ENCODE data around the gene LFNG.
A peak's percentile ranks its signal among the peaks of the same experiment; 100 is the strongest.

Gene LFNG, protein sequence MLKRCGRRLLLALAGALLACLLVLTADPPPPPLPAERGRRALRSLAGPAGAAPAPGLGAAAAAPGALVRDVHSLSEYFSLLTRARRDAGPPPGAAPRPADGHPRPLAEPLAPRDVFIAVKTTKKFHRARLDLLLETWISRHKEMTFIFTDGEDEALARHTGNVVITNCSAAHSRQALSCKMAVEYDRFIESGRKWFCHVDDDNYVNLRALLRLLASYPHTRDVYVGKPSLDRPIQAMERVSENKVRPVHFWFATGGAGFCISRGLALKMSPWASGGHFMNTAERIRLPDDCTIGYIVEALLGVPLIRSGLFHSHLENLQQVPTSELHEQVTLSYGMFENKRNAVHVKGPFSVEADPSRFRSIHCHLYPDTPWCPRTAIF

DNA sequence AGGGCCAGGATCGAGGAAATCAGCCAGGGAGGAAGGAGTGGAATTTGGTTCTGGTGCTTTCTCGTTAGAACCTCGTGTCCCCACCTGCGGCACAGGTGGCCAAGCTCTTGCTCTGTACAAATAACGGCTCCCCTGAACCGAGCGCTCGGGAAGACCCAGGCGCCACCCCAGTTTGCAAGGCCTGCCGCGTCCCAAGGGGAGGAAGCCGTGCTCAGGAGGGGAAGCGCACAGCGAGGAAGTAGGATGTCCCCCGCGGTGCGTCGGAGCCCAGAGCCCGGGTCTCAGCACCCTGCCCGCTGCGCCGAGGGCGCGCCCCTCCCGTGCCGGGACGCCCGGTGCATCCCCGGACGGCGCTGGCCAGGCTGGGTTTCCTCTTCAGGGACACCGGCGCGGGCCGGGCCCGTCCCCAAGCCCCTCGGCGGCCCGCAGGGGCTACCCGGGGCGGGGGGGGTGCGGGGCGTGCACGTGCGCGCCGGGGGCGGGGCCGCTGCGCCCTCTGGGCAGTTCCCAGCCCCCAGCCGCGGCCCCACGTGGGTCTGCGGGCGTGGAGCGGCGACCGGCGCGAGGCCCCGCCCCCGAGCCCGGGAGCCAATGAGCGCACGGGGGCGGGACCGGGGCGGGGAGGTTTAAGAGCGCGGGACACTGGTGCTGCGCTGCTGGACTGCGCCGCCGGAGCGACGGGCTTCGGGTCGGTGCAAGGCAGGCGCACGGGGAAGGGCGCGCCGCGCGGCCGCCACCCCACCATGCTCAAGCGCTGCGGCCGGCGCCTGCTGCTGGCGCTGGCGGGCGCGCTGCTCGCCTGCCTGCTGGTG is at the start of gene LFNG:
Gene LFNG, plus strand, starts transcription at position 656 of the 812 bp plus-strand sequence. Its CDS starts 88 bp downstream, at position 744.
- H3K4me1 ChIP-seq (ENCODE audit: control insufficient read depth in 5 of 5, insufficient read depth in 5 of 5, low read length in 5 of 5): peaks cover 3 to 55% (median 53%) of the 10 kb centered on the region in 5 donors
- H3K9ac ChIP-seq (ENCODE audit: low read length in 5 of 5): peak within 1 kb of the TSS; percentile 7 to 77 (median 46)

DNA sequence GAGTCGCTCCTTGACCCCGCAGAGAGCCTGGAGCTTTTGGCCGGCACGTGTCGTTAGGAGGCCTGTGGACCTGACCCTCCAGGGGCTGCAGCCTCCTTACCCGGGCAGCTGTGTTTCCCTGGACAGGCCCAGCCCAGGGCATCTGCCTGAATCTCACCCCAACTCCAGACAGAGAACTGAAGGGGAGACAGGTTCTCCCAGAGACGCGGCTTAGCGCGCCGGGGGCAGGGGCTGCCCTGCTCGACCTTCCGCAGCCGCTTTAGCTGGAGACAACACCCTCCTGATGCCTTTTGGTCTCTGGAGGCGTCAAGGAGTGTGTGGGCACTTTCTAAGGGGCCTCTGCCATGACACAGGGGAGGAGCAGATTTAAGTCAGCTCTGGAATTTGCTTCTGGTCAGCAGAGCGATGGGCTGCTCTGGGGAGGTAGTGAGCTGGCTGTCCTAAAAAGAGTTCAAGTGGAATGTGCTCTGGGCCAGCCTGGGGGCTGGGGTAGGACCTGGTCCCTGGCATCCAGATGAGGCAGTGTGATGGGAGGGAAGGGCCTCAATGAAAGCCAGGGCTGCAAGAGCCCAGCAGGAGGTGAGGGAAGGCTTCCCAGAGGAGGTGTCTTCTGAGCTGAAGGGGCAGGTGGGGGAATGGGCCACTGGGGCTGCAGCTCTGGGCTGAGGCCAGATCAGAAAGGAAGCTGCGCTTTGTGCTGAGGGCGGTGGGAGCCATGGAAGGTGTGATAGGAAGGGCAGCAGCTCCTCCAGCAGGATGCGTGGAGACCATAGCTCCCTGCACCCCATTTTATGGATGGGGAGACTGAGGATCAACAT is 49.2 kb upstream of the LFNG start:
- Histone ChIP-seq H3K9me3 (ENCODE audit: control insufficient read depth in 5 of 5, low read length in 5 of 5) (no peaks in the 10 kb centered on the region), H3K4me3 (ENCODE audit: low read depth in 1 of 5, low read length in 5 of 5) (no peak overlapping the region), H3K36me3 (ENCODE audit: control insufficient read depth in 5 of 5, insufficient read depth in 5 of 5, low read length in 5 of 5) (no peaks in the 10 kb centered on the region), H3K9ac (ENCODE audit: low read length in 5 of 5) (no peak overlapping the region), H3K4me1 (ENCODE audit: control insufficient read depth in 5 of 5, insufficient read depth in 5 of 5, low read length in 5 of 5) (peaks cover 0 to 19% (median 12%) of the 10 kb centered on the region in 5 donors), H3K27ac (ENCODE audit: low read depth, low read length) (no peak overlapping the region), H3K27me3 (ENCODE audit: control insufficient read depth in 5 of 5, insufficient read depth in 4 of 5, low read length in 5 of 5) (peaks cover 0 to 2% (median 0%) of the 10 kb centered on the region in 5 donors)

More for the DNA sequence above, at the start of gene LFNG:
- peak within 1 kb of the TSS; percentile 83 to 95 (median 87) for H3K4me3 ChIP-seq (ENCODE audit: low read depth in 1 of 5, low read length in 5 of 5)
- H3K36me3 ChIP-seq (ENCODE audit: control insufficient read depth in 5 of 5, insufficient read depth in 5 of 5, low read length in 5 of 5): no peaks in the 10 kb centered on the region
- H3K27me3 ChIP-seq (ENCODE audit: control insufficient read depth in 5 of 5, insufficient read depth in 4 of 5, low read length in 5 of 5): no peaks in the 10 kb centered on the region
- no peaks in the 10 kb centered on the region for H3K9me3 ChIP-seq (ENCODE audit: control insufficient read depth in 5 of 5, low read length in 5 of 5)
- H3K27ac ChIP-seq (ENCODE audit: low read depth, low read length): peak within 1 kb of the TSS; percentile 81

DNA sequence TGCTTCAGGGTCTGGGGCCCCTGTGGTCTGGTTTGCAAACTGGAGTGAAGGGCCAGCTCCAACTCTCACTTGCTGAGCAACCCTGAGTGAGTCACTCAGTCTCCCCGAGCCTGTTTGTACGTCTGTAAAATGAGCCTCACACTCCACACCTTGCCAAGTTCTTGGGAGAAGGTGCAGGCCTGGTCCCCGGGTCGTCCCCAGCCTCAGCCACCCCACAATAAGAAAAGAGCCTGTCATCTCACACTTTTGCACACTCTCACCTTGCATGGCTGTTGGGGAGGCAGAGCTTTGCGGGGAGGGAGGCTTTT is 48.6 kb upstream of the LFNG start:
- Histone ChIP-seq H3K36me3 (ENCODE audit: control insufficient read depth in 5 of 5, insufficient read depth in 5 of 5, low read length in 5 of 5) (no peaks in the 10 kb centered on the region), H3K9ac (ENCODE audit: low read length in 5 of 5) (no peak overlapping the region), H3K27ac (ENCODE audit: low read depth, low read length) (no peak overlapping the region), H3K4me1 (ENCODE audit: control insufficient read depth in 5 of 5, insufficient read depth in 5 of 5, low read length in 5 of 5) (peaks cover 0 to 19% (median 12%) of the 10 kb centered on the region in 5 donors), H3K27me3 (ENCODE audit: control insufficient read depth in 5 of 5, insufficient read depth in 4 of 5, low read length in 5 of 5) (peaks cover 0 to 2% (median 0%) of the 10 kb centered on the region in 5 donors), H3K4me3 (ENCODE audit: low read depth in 1 of 5, low read length in 5 of 5) (no peak overlapping the region), H3K9me3 (ENCODE audit: control insufficient read depth in 5 of 5, low read length in 5 of 5) (no peaks in the 10 kb centered on the region)

- Histone ChIP-seq H3K4me1 (ENCODE audit: control insufficient read depth in 5 of 5, insufficient read depth in 5 of 5, low read length in 5 of 5) (peaks cover 0 to 19% (median 12%) of the 10 kb centered on the region in 5 donors), H3K27me3 (ENCODE audit: control insufficient read depth in 5 of 5, insufficient read depth in 4 of 5, low read length in 5 of 5) (peaks cover 0 to 2% (median 0%) of the 10 kb centered on the region in 5 donors), H3K4me3 (ENCODE audit: low read depth in 1 of 5, low read length in 5 of 5) (no peak overlapping the region), H3K9me3 (ENCODE audit: control insufficient read depth in 5 of 5, low read length in 5 of 5) (no peaks in the 10 kb centered on the region), H3K9ac (ENCODE audit: low read length in 5 of 5) (no peak overlapping the region), H3K36me3 (ENCODE audit: control insufficient read depth in 5 of 5, insufficient read depth in 5 of 5, low read length in 5 of 5) (no peaks in the 10 kb centered on the region), H3K27ac (ENCODE audit: low read depth, low read length) (no peak overlapping the region)
These were observed 48.2 kb upstream of the LFNG start for GRCh38 chr7:2471396-2471795.

DNA sequence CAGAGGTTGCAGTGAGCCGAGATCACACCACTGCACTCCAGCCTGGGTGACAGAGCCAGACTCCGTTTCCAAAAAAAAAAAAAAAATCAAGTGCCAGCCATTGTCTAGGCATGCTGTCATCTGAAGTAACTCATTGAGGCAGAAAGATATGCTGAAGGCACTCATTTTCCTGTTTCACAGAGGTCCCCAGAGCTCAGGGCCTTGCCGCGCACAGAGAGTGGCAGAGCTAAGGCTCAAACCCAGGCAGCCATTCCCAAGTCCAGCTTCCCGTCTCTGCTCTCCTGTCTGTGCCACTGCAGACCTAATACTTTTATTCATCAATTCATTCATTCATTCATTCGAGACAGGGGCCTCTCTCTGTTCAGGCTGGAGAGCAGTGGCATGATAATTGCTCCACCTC is 46.8 kb upstream of the LFNG start:
- H3K4me3 ChIP-seq (ENCODE audit: low read depth in 1 of 5, low read length in 5 of 5): no peak overlapping the region
- H3K4me1 ChIP-seq (ENCODE audit: control insufficient read depth in 5 of 5, insufficient read depth in 5 of 5, low read length in 5 of 5): peaks cover under 1 to 27% (median 20%) of the 10 kb centered on the region in 5 donors
- no peaks in the 10 kb centered on the region for H3K36me3 ChIP-seq (ENCODE audit: control insufficient read depth in 5 of 5, insufficient read depth in 5 of 5, low read length in 5 of 5)
- no peak overlapping the region for H3K9ac ChIP-seq (ENCODE audit: low read length in 5 of 5)
- H3K9me3 ChIP-seq (ENCODE audit: control insufficient read depth in 5 of 5, low read length in 5 of 5): no peaks in the 10 kb centered on the region
- no peak overlapping the region for H3K27ac ChIP-seq (ENCODE audit: low read depth, low read length)
- H3K27me3 ChIP-seq (ENCODE audit: control insufficient read depth in 5 of 5, insufficient read depth in 4 of 5, low read length in 5 of 5): peaks cover 0 to 3% (median 0%) of the 10 kb centered on the region in 5 donors

DNA sequence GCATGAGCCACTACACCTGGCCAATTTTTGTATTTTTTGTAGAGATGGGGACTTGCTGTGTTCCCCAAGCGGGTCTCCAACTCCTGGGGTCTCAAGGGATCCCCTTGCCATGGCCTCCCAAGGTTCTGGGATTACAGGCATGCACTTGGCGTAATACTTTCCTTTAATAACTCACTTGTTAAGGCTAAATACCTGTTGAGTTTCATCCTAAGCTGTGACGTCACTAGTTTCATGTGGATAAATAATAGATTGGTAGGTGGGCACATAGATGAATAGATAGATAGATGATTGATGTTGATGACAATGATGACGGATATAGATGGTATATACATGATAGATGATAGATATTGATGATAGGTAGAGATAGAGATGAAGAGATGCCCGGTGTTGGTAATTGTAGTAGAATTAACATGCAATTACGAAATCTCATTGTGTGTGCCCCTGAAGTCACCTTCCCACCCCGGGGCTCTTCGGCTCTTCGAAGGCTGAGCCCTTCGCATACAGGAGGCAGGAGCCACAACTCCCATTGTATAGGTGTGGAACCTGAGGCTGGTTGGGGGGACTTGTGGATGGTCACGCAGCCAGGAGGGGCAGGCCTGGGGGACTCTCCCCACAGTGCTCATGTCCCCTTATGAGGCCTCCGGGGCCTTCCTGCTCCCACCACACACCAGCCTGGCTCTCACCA is 45.9 kb upstream of the LFNG start:
- Histone ChIP-seq H3K27ac (ENCODE audit: low read depth, low read length) (no peak overlapping the region), H3K36me3 (ENCODE audit: control insufficient read depth in 5 of 5, insufficient read depth in 5 of 5, low read length in 5 of 5) (no peaks in the 10 kb centered on the region), H3K27me3 (ENCODE audit: control insufficient read depth in 5 of 5, insufficient read depth in 4 of 5, low read length in 5 of 5) (peaks cover 0 to 3% (median 0%) of the 10 kb centered on the region in 5 donors), H3K4me1 (ENCODE audit: control insufficient read depth in 5 of 5, insufficient read depth in 5 of 5, low read length in 5 of 5) (peaks cover 9 to 33% (median 27%) of the 10 kb centered on the region in 5 donors), H3K4me3 (ENCODE audit: low read depth in 1 of 5, low read length in 5 of 5) (no peak overlapping the region), H3K9ac (ENCODE audit: low read length in 5 of 5) (no peak overlapping the region), H3K9me3 (ENCODE audit: control insufficient read depth in 5 of 5, low read length in 5 of 5) (no peaks in the 10 kb centered on the region)

DNA sequence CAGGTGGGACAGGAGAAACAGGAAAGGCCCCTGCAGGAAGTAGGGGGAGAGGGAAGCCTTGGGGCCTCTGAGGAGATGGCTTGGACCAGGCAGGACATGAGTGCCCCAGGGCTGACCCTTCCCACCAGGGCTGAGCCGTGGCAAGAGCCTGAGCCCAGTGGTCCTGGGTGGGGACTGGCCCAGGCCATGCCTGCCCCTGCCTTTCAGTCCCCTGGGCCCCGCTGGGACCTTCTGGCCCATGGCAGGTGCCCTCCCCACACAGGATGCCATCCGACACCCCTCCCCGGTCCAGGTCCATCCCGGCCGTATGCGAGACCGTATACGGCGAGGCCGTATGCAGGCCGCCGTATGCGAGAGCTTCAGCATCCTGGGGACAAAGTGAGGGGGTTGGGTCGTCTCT is 45.4 kb upstream of the LFNG start:
- Histone ChIP-seq H3K36me3 (ENCODE audit: control insufficient read depth in 5 of 5, insufficient read depth in 5 of 5, low read length in 5 of 5) (no peaks in the 10 kb centered on the region), H3K4me3 (ENCODE audit: low read depth in 1 of 5, low read length in 5 of 5) (no peak overlapping the region), H3K9me3 (ENCODE audit: control insufficient read depth in 5 of 5, low read length in 5 of 5) (no peaks in the 10 kb centered on the region), H3K27ac (ENCODE audit: low read depth, low read length) (no peak overlapping the region), H3K4me1 (ENCODE audit: control insufficient read depth in 5 of 5, insufficient read depth in 5 of 5, low read length in 5 of 5) (peaks cover 9 to 34% (median 29%) of the 10 kb centered on the region in 5 donors), H3K27me3 (ENCODE audit: control insufficient read depth in 5 of 5, insufficient read depth in 4 of 5, low read length in 5 of 5) (peaks cover 0 to 3% (median 0%) of the 10 kb centered on the region in 5 donors), H3K9ac (ENCODE audit: low read length in 5 of 5) (no peak overlapping the region)

GRCh38 chr7:2474813-2475677 is 44.5 kb upstream of the LFNG start:
- peaks cover 0 to 3% (median 0%) of the 10 kb centered on the region in 5 donors for H3K27me3 ChIP-seq (ENCODE audit: control insufficient read depth in 5 of 5, insufficient read depth in 4 of 5, low read length in 5 of 5)
- H3K36me3 ChIP-seq (ENCODE audit: control insufficient read depth in 5 of 5, insufficient read depth in 5 of 5, low read length in 5 of 5): no peaks in the 10 kb centered on the region
- no peak overlapping the region for H3K9ac ChIP-seq (ENCODE audit: low read length in 5 of 5)
- H3K4me1 ChIP-seq (ENCODE audit: control insufficient read depth in 5 of 5, insufficient read depth in 5 of 5, low read length in 5 of 5): peaks cover 9 to 42% (median 37%) of the 10 kb centered on the region in 5 donors
- no peaks in the 10 kb centered on the region for H3K9me3 ChIP-seq (ENCODE audit: control insufficient read depth in 5 of 5, low read length in 5 of 5)
- H3K4me3 ChIP-seq (ENCODE audit: low read depth in 1 of 5, low read length in 5 of 5): no peak overlapping the region
- no peak overlapping the region for H3K27ac ChIP-seq (ENCODE audit: low read depth, low read length)

DNA sequence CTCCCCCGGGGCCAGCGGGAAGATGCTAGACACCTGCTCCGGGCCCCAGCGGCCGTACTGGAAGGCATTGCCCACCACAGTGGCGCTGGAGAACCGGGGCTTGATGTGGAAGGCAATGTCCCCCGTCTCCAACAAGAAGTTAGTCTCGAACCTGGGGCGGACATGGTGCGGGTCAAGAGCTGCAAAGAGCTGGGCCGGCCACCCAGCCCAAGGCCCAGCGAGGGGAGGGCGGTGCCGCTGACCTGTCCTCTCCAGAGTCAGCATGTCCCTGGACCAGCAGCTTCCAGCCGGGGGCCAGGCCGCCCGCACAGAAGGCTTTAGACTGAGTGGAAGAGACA is 43.9 kb upstream of the LFNG start:
- Histone ChIP-seq H3K27ac (ENCODE audit: low read depth, low read length) (no peak overlapping the region), H3K4me1 (ENCODE audit: control insufficient read depth in 5 of 5, insufficient read depth in 5 of 5, low read length in 5 of 5) (peaks cover 9 to 46% (median 40%) of the 10 kb centered on the region in 5 donors), H3K9ac (ENCODE audit: low read length in 5 of 5) (no peak overlapping the region), H3K36me3 (ENCODE audit: control insufficient read depth in 5 of 5, insufficient read depth in 5 of 5, low read length in 5 of 5) (no peaks in the 10 kb centered on the region), H3K4me3 (ENCODE audit: low read depth in 1 of 5, low read length in 5 of 5) (no peak overlapping the region), H3K27me3 (ENCODE audit: control insufficient read depth in 5 of 5, insufficient read depth in 4 of 5, low read length in 5 of 5) (peaks cover 0 to 3% (median 0%) of the 10 kb centered on the region in 5 donors), H3K9me3 (ENCODE audit: control insufficient read depth in 5 of 5, low read length in 5 of 5) (no peaks in the 10 kb centered on the region)
